ENCODE measurements around the gene TEAD1. TPM values are rescaled to one million over a fixed set of nuclear protein-coding genes. Genes with fewer than 3 reads are reported as not detected.

The TEAD1 gene
- total and polyA plus RNA-seq, 2 donors (not counting 3 experiments of a cell fraction or from before 2014, with no cell fraction given): 15.3 to 49.0 TPM

DNA sequence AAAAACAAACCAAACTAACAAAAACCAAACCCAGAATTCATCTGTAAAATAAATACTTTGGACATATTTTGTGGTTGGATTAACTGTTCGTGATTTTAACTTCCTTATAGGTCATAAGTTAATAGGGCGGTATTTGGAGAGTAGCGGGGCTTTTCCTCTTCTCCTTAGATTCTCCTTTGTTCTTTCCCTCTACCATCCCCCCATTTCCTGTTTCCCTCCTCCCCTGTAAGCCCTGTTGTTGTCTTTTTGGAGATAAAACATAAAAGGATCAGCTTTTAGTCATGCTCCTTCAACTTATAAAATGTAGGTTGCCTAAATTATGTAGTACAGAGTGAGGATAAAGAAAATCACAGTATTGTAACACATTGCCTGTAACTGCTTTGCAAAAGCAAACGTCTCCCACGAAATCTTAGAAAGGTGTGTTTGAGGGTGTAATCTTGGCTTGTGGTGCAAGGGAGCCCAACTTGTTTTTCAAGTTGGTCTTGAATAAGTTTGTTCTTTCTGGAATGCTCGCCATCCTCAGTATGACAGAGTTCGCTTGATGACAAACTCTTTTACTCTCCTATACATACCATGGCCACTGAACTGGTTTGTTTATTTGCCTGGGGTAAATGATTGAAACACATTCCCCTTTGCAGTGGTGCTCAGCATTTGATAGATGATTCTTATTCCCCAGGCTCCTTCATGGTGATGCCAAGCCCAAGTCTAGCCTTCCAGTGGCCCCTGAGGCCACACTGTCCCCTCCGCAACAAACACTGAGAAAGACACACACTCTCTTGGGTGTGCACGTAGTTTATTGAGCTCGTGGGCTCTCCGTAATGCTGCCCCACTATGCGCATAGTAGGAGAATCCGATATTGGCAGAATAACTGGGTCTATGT, 49.4 kb downstream of the TEAD1 start:
- no TSS peak for BruUV-seq (replicated peaks)
- FAIRE-seq: no peak
- ChIA-PET CTCF (interaction anchor here (0.6 to 1.2 kb wide), 5 partner anchors 10 to 165 kb away, joined by 3 to 4 read pairs (median 4); no protein-coding TSS in a partner anchor), POLR2A (interaction anchor here (0.6 to 1.0 kb wide), 2 partner anchors 8 to 31 kb away, joined by 3 read pairs; no protein-coding TSS in a partner anchor)
- Histone ChIP-seq H3K9ac (replicated peaks; ENCODE audit: extremely low read depth, insufficient read depth, low read length) (peak overlapping the region; percentile 8), H3K36me3 (ENCODE audit: control insufficient read depth in 2 of 2, extremely low read depth in 1 of 2, insufficient read depth in 2 of 2, low read length in 2 of 2) (no peaks in the 10 kb centered on the region), H3K79me2 (ENCODE audit: control insufficient read depth, insufficient read depth, low read length) (peaks cover 41% of the 10 kb centered on the region), H3K9me3 (replicated peaks; ENCODE audit: control insufficient read depth, insufficient read depth, low read length) (no peaks in the 10 kb centered on the region), H3K27ac (ENCODE audit: insufficient read depth, low read depth, low read length) (peak overlapping the region; percentile 47), H3K4me1 (ENCODE audit: control insufficient read depth, extremely low read depth, insufficient read depth, low read length) (peaks cover 43% of the 10 kb centered on the region), H3K4me2 (ENCODE audit: insufficient read depth, low read length) (peak overlapping the region; percentile 51), H3K9me1 (replicated peaks; ENCODE audit: control insufficient read depth, extremely low read depth, insufficient read depth, low read length) (no peaks in the 10 kb centered on the region), H4K20me1 (replicated peaks; ENCODE audit: control insufficient read depth, extremely low read depth, insufficient read depth, low read length) (no peaks in the 10 kb centered on the region), H2AFZ (ENCODE audit: low read depth, low read length) (no peak overlapping the region), H3K4me3 (replicated peaks in 1 of 3; ENCODE audit: insufficient read depth in 1 of 3, low read depth in 1 of 3, low read length in 3 of 3) (no peak overlapping the region), H3K27me3 (ENCODE audit: control insufficient read depth in 2 of 2, insufficient read depth in 2 of 2, low read length in 2 of 2) (no peaks in the 10 kb centered on the region)
- intact Hi-C loops (cut with micrococcal nuclease) (loop anchor here (1.0 to 2.0 kb wide), 2 partner anchors 30 to 49 kb away; partner anchors contain the start of gene TEAD1), dilution Hi-C loops (cut with MboI; ENCODE audit: extremely low pct_ligation_motif_present, low sequenced_read_pairs) (no loop called here)
- DNase-seq (ENCODE audit: low read depth, low spot score): peak; percentile 39
- no peak for TF ChIP-seq JUN (IDR thresholded peaks at IDR 0.05; ENCODE audit: borderline replicate concordance, insufficient read depth, insufficient read length, low read depth)
- TF ChIP-seq POLR2A (IDR thresholded peaks at IDR 0.05; ENCODE audit: low read depth, low read length): no peak
- no peak for TF ChIP-seq MYC (IDR thresholded peaks at IDR 0.05; ENCODE audit: low read depth, low read length)
- TF ChIP-seq, protein P1, sequence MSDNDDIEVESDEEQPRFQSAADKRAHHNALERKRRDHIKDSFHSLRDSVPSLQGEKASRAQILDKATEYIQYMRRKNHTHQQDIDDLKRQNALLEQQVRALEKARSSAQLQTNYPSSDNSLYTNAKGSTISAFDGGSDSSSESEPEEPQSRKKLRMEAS (IDR thresholded peaks at IDR 0.05; ENCODE audit: insufficient read depth, insufficient read length): no peak
- no peak for TF ChIP-seq FOS (IDR thresholded peaks at IDR 0.05; ENCODE audit: borderline replicate concordance, insufficient read depth, low read length)
- TF ChIP-seq EZH2 (IDR thresholded peaks at IDR 0.05; ENCODE audit: borderline replicate concordance, low read depth, low read length, severe bottlenecking): no peak
- TF ChIP-seq GATA2 (IDR thresholded peaks at IDR 0.05; ENCODE audit: insufficient read depth, insufficient read length, low read depth, low read length): no peak
